ES-I3 (cell line): ENCODE measurements around the gene COX7A1.

Source experiments
- H3K36me3 ChIP-seq: 2 replicates; pipeline ENCODE4 v1.6.1; 2013; ENCODE audit warnings: mild to moderate bottlenecking, low read length, control low read depth, moderate library complexity; ENCODE audit not compliant: insufficient read depth
- H3K4me1 ChIP-seq: 2 replicates; pipeline ENCODE4 v1.6.1; 2013; ENCODE audit warnings: mild to moderate bottlenecking, control low read depth, low read length; ENCODE audit not compliant: insufficient read depth
- H3K9ac ChIP-seq: 2 replicates; pipeline ENCODE4 v1.6.1; 2013; ENCODE audit warnings: low read depth, mild to moderate bottlenecking, low read length, moderate library complexity
- H3K9me3 ChIP-seq: 2 replicates; pipeline ENCODE4 v1.6.1; 2013; ENCODE audit warnings: mild to moderate bottlenecking, low read length, moderate library complexity; ENCODE audit not compliant: control insufficient read depth, insufficient read depth

Gene COX7A1

DNA sequence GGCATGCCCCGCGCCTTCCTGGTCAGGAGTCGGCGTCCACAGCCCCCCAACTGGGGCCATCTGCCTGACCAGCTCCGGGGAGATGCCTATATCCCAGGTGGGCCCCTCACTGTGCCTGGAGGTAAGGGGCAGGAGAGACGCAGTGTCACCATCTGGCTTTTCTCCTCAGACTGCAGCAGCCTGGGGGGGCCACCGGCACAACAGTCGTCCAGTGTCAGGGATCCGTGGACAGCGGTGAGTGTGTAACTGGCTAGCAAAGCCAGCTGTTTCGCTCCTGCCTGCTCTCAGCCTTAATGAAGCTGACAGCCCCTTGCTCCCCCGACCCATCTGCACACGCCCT, 41.1 kb downstream of the COX7A1 start:
- no peak overlapping the region for H3K9ac ChIP-seq
- H3K36me3 ChIP-seq = no peaks in the 10 kb centered on the region
- peaks cover 6% of the 10 kb centered on the region for H3K4me1 ChIP-seq
- no peaks in the 10 kb centered on the region for H3K9me3 ChIP-seq

DNA sequence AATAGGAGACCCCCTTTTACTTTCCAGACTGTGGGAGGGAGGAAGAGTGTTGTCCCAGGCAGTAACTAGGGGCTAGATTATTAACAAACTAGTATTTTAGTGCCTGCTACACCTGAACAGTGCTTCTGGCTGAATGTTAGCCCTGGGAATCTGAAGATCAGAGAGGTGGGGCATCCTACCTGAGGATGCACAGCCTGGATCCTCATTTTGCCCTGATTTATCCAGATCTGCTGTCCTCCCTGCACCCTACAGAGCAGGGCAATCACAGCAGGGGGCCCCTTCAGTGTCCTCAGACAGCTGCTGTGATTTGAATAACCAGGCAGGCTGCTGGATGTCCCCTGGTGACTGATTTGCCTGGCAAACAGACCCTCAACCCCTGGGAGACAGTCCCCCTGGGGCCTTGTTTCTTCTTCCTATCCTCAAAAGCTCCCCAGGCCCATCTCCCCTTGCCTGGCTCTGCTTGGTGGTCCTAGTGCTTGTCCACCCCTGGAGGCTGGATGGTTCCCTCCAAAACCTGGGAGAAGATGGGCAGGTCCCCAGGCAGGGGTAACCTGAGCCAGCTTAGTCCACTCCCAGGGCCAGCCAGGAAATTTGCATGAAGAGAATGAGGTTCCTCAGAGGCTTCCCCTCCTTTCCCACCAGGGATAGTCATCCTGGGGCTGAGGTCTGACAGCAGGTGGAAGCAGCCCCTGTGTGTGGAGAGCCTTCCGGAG, 41.6 kb downstream of the COX7A1 start, which contains the start of gene OVOL3:
OVOL3 (plus strand) TSS at position 657 of the 713 bp plus-strand sequence. CDS start 60 bp downstream, outside the sequence.
- H3K9me3 ChIP-seq = no peaks in the 10 kb centered on the region
- no peak within 1 kb of the TSS for H3K9ac ChIP-seq
- no peaks in the 10 kb centered on the region for H3K36me3 ChIP-seq
- H3K4me1 ChIP-seq = peaks cover 5% of the 10 kb centered on the region; the same call in 1 of the 2 replicates

DNA sequence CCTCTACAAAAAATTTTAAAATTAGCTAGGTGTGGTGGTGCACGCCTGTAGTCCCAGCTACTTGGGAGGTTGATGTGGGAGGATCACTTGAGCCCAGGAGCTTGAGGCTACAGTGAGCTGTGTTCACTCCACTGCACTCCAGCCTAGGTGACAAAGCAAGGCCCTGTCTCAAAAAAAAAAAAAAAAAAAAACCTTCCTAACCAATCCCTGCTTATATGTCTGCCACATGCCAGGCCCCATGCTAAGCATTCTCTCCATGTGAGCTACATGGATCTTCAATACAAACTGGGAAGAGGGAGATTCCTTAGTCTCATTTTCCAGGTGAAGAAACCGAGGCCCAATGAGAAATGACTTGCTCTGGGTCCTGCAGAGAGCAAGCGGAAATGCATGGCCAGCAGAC, 43.6 kb downstream of the COX7A1 start:
- H3K9me3 ChIP-seq = no peaks in the 10 kb centered on the region
- peaks cover 9% of the 10 kb centered on the region; the same call in 1 of the 2 replicates for H3K36me3 ChIP-seq
- no peak overlapping the region for H3K9ac ChIP-seq
- peaks cover 5% of the 10 kb centered on the region; the same call in 1 of the 2 replicates for H3K4me1 ChIP-seq

DNA sequence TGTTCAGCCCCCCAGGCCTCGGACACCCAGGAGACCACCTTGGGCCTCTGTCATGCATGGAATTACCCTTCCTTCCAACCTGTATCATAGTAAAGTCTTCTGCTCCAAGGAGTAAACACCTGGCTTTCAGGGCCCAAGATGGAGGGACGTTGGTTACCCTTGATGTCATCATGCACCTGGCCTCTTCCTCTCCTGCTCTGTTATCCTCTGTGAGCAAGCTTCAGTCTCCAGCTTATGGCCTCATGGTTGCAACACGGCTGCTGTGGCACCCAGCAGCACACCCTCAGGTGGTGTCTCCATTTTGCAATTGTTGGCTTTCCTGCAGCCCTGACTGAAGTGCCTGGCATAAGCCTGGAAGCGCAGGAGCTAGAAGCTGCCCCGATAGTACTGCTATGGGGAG, 45.3 kb downstream of the COX7A1 start:
- no peaks in the 10 kb centered on the region for H3K9me3 ChIP-seq
- peaks cover 15% of the 10 kb centered on the region; the same call in 1 of the 2 replicates for H3K36me3 ChIP-seq
- H3K4me1 ChIP-seq = peaks cover 5% of the 10 kb centered on the region; the same call in 1 of the 2 replicates
- H3K9ac ChIP-seq = no peak overlapping the region

DNA sequence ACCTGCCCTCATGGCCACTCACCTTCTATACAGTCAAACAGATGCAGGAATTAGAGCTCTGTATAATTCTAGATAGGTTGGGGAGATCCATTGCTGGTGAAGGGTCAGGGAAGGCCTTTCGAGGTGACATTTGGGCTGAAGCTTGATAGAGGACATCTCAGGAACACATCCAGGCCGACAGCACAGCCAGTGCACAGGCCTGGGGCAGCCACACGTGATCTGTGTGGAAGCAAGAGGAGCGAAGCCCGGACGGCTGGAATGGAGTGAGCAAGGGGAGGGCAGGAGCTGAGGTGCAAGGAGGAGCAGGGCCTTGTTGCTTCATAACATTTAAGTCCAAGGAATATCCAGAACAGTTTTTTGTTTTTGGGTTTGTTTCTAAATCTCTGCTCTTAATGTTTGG, 45.8 kb downstream of the COX7A1 start:
- Histone ChIP-seq H3K9ac (no peak overlapping the region), H3K4me1 (peaks cover 5% of the 10 kb centered on the region; the same call in 1 of the 2 replicates), H3K36me3 (peaks cover 15% of the 10 kb centered on the region; the same call in 1 of the 2 replicates), H3K9me3 (no peaks in the 10 kb centered on the region)

DNA sequence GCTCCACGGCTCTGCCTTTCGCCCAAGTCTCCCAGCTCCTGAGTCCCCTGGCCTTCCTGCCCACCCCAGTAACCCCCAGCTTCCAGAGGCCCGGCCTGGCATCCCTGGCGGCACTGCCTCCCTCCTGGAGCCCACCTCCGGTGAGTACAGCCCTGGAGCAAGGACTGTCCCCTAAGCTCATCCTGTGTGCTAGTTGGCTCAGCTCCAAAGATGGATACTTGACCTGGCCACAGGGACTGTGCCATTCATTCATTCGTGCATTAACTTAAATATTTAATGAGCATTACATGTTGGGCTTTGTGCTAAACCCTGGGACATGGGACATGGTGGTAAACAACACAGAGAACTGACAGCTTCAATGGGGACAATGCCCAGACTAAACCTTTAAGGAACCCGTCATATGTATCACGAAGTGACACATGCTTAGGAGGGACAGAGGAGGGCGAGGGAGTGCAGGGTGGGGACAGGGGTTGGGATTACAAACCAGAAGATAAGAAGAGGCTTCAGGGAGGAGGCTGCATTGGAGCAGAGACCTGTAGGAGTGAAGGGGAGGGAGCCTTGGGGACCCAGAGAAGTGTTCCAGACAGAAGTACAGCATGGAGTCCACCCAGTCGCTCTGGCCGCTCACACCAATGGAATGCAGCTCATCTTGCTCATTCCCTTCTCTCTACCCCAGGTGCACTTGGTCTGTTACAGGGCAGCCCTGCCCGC, 48.2 kb downstream of the COX7A1 start:
- Histone ChIP-seq H3K9ac (no peak overlapping the region), H3K36me3 (peaks cover 22% of the 10 kb centered on the region; the same call in 1 of the 2 replicates), H3K4me1 (no peaks in the 10 kb centered on the region), H3K9me3 (no peaks in the 10 kb centered on the region)

DNA sequence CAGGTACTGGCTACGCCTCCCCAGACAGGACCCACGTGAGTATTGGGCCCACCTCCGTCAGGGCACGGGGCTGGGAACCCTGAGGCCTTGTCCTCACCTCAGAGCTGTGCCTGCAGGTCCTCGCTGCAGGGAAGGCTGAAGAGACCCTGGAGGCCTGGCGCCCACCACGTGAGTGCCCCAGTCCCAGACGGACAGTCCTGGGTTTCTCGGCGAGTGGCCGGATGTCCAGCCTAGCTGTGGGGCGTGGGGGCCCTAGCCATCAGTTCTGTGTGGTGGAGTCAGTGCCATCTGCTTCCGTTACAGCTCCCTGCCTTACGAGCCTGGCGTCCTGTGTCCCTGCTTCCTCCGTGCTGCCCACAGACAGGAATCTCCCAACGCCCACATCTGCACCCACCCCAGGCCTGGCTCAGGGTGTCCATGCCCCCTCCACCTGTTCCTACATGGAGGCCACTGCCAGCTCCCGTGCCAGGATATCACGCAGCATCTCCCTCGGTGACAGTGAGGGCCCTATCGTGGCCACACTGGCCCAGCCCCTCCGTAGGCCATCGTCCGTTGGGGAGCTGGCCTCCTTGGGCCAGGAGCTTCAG, 49.1 kb downstream of the COX7A1 start:
- H3K9ac ChIP-seq = no peak overlapping the region
- peaks cover 22% of the 10 kb centered on the region; the same call in 1 of the 2 replicates for H3K36me3 ChIP-seq
- H3K4me1 ChIP-seq = no peaks in the 10 kb centered on the region
- H3K9me3 ChIP-seq = no peaks in the 10 kb centered on the region

DNA sequence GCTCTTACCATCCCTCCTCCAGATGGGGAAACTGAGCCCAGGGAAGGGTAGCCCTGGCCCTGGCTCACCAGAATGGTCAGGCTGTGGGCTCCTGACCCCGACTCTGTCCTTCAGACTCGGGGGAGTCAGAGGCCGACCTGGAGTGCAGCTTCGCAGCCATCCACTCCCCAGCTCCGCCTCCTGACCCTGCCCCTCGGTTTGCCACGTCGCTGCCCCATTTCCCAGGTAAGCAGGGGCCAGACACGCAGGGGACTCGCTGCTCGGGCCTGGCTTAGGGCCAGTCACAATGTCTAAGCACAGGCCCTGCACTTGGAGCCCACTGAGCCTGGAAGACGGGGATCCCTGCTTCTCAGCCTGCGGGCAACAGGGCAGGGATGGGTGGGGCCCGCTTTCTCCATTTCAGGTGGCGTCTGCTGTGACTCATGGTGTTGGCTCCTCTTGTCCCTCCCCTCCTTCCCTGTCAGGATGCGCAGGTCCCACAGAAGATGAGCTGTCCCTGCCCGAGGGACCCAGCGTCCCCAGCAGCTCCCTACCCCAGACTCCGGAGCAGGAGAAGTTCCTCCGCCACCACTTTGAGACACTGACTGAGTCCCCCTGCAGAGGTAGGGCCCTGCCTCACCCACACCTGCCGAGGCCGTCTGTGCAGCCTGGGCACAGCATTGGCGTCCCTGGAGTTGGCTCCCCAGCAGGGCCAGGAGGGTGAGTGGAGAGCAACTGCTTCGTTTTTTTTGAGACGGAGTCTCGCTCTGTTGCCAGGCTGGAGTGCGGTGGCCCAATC, 50.5 kb downstream of the COX7A1 start:
- Histone ChIP-seq H3K36me3 (peaks cover 22% of the 10 kb centered on the region; the same call in 1 of the 2 replicates), H3K9me3 (no peaks in the 10 kb centered on the region), H3K9ac (no peak overlapping the region), H3K4me1 (no peaks in the 10 kb centered on the region)
